GM10248 (cell line): Measurements from ENCODE around the gene SLC9A7.

ENCODE experiments used
- CTCF ChIA-PET: fragments of 300-600 bp; sonication (Branson Sonifier 250); formaldehyde crosslinking; extraction: SDS; loops from one replicate; lab custom pipeline; 2021; ENCODE audit warnings: antibody characterized with exemption; lab: Yijun Ruan, JAX
- POLR2A ChIA-PET: fragments of 350-650 bp; sonication (Branson Sonifier 250); formaldehyde crosslinking; extraction: SDS; loops from one replicate; lab custom pipeline; 2020; ENCODE audit warnings: antibody characterized with exemption; lab: Yijun Ruan, JAX
- DNase-seq: peaks from one replicate; pipeline ENCODE4 v3.0.0; 2012; ENCODE audit errors: extremely low spot score
- CTCF ChIP-seq: IDR thresholded peaks from 2 replicates; pipeline ENCODE4 v1.5.1; 2012; ENCODE audit warnings: mild to moderate bottlenecking, low read depth; ENCODE audit errors: extremely low read depth, missing control alignments, control extremely low read depth

SLC9A7 gene

DNA sequence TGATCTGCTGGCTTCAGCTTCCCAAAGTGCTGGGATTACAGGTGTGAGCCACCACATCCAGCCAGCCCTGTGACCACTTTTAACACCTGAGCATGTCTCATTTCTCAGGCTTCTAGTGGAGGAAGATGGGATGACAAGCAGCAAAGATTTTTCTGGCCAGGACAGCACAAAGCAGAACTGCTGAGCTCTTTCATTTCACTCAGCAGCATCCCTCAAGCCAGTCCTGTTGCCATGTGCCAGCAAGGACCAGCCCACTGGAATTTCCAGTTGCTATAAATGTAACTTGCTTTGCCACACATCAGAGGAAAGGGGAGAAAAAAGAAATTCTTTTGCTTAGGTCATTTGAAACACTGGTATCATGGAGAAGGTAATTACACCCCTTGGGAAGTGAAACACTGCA is 75.9 kb downstream of the SLC9A7 start:
- ChIA-PET POLR2A (no interaction called here), CTCF (interaction anchor here (0.9 to 1.8 kb wide), 3 partner anchors 17 to 33 kb away, joined by 3 to 4 read pairs (median 3); no protein-coding TSS in a partner anchor)
- TF ChIP-seq CTCF: no peak
- no peak for DNase-seq

DNA sequence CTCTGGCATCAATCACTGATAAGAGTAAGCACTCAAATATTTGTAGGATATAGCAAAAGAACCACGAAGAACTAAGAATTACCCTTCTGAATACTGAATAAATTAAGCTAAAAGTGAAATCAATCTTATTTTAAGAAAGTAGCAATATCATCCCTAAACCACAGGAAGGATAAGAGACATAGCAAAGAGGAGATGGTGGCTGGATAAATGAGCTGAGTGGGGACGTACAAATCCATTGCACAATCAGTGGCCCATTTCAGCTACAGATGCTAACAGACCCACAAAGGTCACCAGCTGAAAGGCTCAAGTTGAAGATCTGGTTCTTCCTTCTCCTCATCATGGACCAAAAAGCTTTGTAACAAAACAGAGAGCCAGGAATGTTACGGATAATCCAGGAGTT is 77.1 kb downstream of the SLC9A7 start:
- ChIA-PET POLR2A (no interaction called here), CTCF (interaction anchor here (0.7 to 1.2 kb wide), 2 partner anchors 9 to 12 kb away, joined by 3 to 5 read pairs; no protein-coding TSS in a partner anchor)
- DNase-seq: no peak
- TF ChIP-seq CTCF: no peak

DNA sequence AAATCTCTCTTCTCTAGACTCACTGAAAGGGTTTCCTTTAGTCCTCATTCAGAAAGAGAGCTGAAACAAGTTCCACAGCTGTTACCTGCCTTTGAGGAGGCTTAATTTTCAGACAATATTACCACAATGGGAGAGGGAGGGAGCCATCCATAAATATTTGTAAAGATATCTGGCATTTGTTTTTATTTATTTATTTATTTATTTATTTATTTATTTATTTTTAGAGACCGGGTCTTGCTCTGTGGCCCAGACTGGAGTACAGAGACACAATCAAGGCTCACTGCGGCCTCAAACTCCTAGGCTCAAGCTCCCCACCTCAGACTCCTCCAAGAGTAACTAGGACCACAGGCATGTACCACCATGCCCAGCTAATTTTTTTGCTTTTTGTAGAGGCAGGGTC is 80.7 kb downstream of the SLC9A7 start:
- ChIA-PET POLR2A (no interaction called here), CTCF (no interaction called here)
- no peak for DNase-seq
- no peak for TF ChIP-seq CTCF

DNA sequence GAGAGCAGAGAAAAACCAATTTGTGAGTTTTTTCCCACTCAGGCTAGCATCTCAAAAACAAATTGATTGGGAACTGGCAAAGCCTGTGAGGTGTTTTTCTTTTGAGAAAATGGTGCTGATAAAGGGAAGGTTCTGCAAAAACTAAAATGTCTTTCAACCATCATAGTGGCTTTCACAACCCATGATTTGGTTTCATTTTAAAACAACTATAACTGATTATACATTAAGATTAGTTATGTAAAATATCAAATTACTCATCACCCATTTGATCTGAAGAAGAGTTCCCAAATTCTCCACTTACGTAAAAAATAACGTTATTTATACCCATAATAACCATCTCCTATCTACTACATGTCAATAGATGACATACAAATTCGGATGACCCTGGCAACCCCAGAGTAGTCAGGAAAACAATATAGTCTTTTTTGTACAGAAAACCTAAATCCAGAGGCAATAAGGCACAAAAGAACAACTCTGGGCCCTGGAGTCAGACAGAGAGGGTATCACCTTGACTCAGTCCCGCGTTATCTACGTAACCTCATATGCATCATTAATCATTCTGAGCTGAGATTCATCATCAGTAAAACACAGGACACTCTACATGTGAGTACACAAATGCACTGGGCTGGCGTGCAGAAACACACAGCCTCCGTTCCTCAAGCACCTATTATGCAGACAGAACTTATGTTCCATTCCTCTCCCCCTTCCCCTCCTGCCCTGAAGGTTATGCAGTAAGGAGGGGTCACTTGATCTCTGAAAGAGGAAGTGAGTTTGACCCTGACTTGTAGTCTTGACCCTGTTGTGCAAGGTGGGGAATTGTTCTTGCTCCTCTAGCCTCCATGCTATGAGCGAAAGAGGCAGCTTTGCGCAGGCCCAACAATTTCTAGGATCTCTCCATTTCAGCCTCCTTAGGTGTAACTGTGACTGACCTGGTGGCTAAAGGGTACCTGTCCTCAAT is 82.2 kb downstream of the SLC9A7 start:
- ChIA-PET CTCF (interaction anchor here (4.2 kb wide), 1 partner anchor 9 kb away, joined by 20 read pairs; no protein-coding TSS in a partner anchor), POLR2A (interaction anchor here (0.5 kb wide), 1 partner anchor 96 kb away, joined by 3 read pairs; no protein-coding TSS in a partner anchor)
- no peak for TF ChIP-seq CTCF
- DNase-seq: no peak

DNA sequence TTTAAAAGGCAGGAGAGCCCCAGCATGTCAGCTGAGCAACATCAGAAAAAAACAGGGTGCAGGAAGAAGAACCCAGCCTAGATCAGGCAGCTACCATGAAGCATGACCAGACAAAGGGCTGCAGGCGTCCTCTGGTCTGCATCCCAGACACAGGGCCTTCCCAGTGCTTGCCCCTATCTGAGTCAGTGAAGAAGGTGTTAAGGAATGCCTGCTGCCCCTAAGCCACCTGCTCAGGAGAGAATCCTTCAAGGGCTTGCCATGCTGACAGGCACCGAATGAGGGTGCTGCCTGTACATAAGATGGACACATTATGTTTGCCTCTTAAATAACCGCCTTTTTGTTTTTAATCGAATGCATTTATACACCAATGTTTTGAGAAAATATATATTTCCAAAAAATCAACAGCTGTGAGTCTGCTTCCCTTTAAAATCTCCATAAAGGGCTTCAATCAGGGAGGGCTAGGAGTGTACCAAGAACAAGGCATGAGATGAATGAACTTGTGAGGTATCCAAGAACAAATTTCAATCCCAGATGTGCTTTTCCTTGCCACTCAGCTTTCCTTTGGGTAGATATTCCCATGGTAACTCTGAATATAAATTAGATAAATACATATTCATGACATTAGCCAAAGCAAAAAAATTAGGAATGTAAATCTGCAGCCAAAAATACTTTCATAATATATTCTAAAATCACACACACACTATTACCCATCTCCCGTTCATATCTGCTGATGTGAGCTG is 85.1 kb downstream of the SLC9A7 start:
- POLR2A ChIA-PET: no interaction called here

More for the DNA sequence above, 85.1 kb downstream of the SLC9A7 start:
- no peak for TF ChIP-seq CTCF
- CTCF ChIA-PET: interaction anchor here (1.5 to 4.2 kb wide), 3 partner anchors 12 to 44 kb away, joined by 3 to 20 read pairs (median 4); no protein-coding TSS in a partner anchor
- no peak for DNase-seq
